ENCODE data around the gene FBXW10B.
"Not testable (repeated sequence)": the region's sequence is repeated elsewhere in the genome, so short reads cannot be mapped to it uniquely, and the experiment has no call there.

FBXW10B gene

DNA sequence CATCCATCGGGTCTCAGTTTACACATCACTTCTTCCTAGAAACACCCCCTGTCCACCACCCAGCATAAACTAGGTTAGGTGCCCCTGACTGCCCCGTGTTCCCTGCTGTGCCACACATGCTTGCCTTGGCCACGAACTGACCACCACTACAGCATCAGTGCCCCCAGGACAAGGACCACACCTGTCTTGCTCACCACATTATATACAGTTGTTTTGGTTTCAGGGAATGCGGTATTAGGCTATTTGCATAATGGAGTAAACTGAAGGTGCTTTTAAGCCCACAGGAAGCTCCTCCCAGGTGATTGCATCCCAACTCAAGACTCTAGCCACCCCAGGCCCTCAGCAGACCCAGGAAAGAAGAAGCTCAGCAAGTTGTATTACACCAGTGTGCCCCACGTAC is 36.2 kb downstream of the FBXW10B start:
- H3K9me3 ChIP-seq (ENCODE audit: control insufficient read depth, low read length); H3K4me3 ChIP-seq (ENCODE audit: low read length); H3K27me3 ChIP-seq (replicated peaks; ENCODE audit: control insufficient read depth, insufficient read depth, low read length); DNase-seq (ENCODE audit: low read depth); H3K9ac ChIP-seq (ENCODE audit: low read length); H3K4me1 ChIP-seq (ENCODE audit: control insufficient read depth, insufficient read depth, low read length); H3K36me3 ChIP-seq (ENCODE audit: control insufficient read depth, insufficient read depth, low read length, severe bottlenecking): not testable (repeated sequence)

DNA sequence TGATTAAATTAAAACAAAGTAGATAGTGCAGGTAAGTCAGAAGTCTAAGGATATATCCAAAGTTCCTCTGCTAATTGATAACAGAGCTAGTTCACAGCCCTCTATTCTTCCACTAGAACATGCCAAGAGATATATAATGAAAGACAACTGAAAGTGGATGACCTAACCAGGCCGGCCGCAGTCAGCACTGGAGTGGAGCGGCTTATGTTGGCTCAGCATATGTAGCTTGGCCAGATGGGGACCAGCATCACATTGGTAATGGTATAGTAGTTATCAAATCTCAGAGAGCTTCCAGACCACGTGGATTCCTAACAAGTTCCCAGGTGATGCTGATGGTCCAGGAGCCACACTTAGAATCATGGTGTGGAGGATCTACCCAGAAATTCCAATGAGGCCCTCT is 38.0 kb downstream of the FBXW10B start:
- H3K4me1 ChIP-seq (ENCODE audit: control insufficient read depth, insufficient read depth, low read length); DNase-seq (ENCODE audit: low read depth); H3K36me3 ChIP-seq (ENCODE audit: control insufficient read depth, insufficient read depth, low read length, severe bottlenecking); H3K9me3 ChIP-seq (ENCODE audit: control insufficient read depth, low read length); H3K9ac ChIP-seq (ENCODE audit: low read length); H3K27me3 ChIP-seq (replicated peaks; ENCODE audit: control insufficient read depth, insufficient read depth, low read length); H3K4me3 ChIP-seq (ENCODE audit: low read length): not testable (repeated sequence)

DNA sequence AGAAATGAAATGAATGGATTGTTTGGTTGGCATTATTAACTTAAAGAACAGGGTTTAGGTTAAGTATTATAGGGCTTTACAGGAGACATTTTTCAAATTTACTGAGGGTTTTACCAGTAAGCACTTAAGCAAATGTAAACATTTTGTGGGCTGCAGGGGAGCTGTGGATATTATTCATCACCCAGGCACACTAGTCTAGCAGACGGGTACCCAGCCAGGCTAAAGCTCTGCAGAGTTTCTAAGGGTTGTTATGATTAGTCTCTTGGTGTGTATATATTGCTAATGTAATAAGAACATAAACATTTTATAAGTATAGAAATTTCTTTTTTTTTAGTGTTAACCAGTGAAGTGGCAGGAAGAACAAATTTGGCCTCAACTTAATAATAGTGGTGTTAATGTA is 42.7 kb downstream of the FBXW10B start:
- H3K9ac ChIP-seq (ENCODE audit: low read length); H3K4me1 ChIP-seq (ENCODE audit: control insufficient read depth, insufficient read depth, low read length); H3K27me3 ChIP-seq (replicated peaks; ENCODE audit: control insufficient read depth, insufficient read depth, low read length); H3K9me3 ChIP-seq (ENCODE audit: control insufficient read depth, low read length); DNase-seq (ENCODE audit: low read depth); H3K36me3 ChIP-seq (ENCODE audit: control insufficient read depth, insufficient read depth, low read length, severe bottlenecking); H3K4me3 ChIP-seq (ENCODE audit: low read length): not testable (repeated sequence)

DNA sequence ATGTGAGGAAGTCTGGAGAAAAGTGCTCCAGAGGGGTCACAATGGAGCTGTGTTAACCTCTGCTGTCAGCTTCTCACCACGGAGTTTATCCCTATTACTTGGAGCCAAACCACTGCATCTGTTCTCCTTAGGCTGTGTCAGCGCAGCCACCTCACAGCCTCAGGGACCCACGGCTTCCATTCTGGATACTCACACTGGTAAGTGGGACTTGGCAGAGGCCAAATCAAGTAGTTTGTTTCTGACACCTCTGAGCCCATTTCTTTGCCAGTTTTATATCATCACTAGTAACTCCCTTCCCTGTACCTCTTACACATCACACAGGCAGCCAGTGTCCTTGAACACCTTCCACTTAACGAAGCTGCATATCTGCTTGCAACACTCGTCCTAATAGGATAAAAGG is 44.8 kb downstream of the FBXW10B start:
- not testable (repeated sequence) for H3K9me3 ChIP-seq (ENCODE audit: control insufficient read depth, low read length); H3K9ac ChIP-seq (ENCODE audit: low read length); H3K4me3 ChIP-seq (ENCODE audit: low read length); H3K27me3 ChIP-seq (replicated peaks; ENCODE audit: control insufficient read depth, insufficient read depth, low read length); H3K4me1 ChIP-seq (ENCODE audit: control insufficient read depth, insufficient read depth, low read length); H3K36me3 ChIP-seq (ENCODE audit: control insufficient read depth, insufficient read depth, low read length, severe bottlenecking); DNase-seq (ENCODE audit: low read depth)

DNA sequence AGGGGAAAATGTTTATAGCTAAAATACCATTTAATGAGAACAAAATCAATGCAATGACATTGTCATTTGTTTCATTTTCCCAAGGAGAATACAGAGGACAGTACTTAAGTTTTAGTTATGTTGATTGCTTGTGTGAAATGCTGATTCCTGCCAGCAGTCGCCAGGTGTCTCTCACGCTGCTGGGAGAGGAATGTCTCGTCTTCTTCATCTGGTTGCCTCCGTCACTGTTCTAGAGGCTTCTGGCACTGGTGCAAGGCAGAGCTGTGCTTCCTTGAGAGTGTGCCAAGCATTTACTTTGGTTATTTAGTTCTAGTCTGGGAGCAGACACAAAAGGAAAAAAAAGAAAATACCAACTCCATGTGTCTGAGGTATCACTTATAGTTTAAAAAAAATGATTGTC is 45.6 kb downstream of the FBXW10B start:
- not testable (repeated sequence) for H3K9me3 ChIP-seq (ENCODE audit: control insufficient read depth, low read length); H3K9ac ChIP-seq (ENCODE audit: low read length); H3K36me3 ChIP-seq (ENCODE audit: control insufficient read depth, insufficient read depth, low read length, severe bottlenecking); H3K4me3 ChIP-seq (ENCODE audit: low read length); H3K27me3 ChIP-seq (replicated peaks; ENCODE audit: control insufficient read depth, insufficient read depth, low read length); H3K4me1 ChIP-seq (ENCODE audit: control insufficient read depth, insufficient read depth, low read length)
- DNase-seq (ENCODE audit: low read depth): peak; percentile 12
